Measurements from ENCODE around the gene SNAP91. TPM values are rescaled to one million over a fixed set of nuclear protein-coding genes. Genes with fewer than 3 reads are reported as not detected.

SNAP91 gene
- total RNA-seq, 1 experiment from 2014 or later, result not detected

GRCh38 chr6:83505356-83505755 lies 203.5 kb downstream of the SNAP91 start:
- intact Hi-C loops (cut with micrococcal nuclease; ENCODE audit: unreplicated experiment), result no loop called here
- Mint-ChIP-seq H3K36me3 (ENCODE audit: insufficient read depth, unreplicated experiment) (no peaks in the 10 kb centered on the region), H3K4me1 (ENCODE audit: low read depth, unreplicated experiment) (peaks cover 10% of the 10 kb centered on the region), H3K4me3 (ENCODE audit: unreplicated experiment) (no peak overlapping the region), H3K27ac (ENCODE audit: unreplicated experiment) (no peak overlapping the region), H3K27me3 (ENCODE audit: insufficient read depth, unreplicated experiment) (no peaks in the 10 kb centered on the region), H3K9me3 (ENCODE audit: unreplicated experiment) (no peaks in the 10 kb centered on the region)
- TF ChIP-seq, protein P1, sequence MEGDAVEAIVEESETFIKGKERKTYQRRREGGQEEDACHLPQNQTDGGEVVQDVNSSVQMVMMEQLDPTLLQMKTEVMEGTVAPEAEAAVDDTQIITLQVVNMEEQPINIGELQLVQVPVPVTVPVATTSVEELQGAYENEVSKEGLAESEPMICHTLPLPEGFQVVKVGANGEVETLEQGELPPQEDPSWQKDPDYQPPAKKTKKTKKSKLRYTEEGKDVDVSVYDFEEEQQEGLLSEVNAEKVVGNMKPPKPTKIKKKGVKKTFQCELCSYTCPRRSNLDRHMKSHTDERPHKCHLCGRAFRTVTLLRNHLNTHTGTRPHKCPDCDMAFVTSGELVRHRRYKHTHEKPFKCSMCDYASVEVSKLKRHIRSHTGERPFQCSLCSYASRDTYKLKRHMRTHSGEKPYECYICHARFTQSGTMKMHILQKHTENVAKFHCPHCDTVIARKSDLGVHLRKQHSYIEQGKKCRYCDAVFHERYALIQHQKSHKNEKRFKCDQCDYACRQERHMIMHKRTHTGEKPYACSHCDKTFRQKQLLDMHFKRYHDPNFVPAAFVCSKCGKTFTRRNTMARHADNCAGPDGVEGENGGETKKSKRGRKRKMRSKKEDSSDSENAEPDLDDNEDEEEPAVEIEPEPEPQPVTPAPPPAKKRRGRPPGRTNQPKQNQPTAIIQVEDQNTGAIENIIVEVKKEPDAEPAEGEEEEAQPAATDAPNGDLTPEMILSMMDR (IDR thresholded peaks at IDR 0.05; ENCODE audit: insufficient read depth in 1 of 2, low read depth in 1 of 2, low read length in 1 of 2, severe bottlenecking in 1 of 2, unreplicated experiment in 1 of 2), result no peak
- no peaks in the 10 kb centered on the region for H3K9me3 ChIP-seq
- no TSS peak for BruUV-seq (replicated peaks)
- POLR2A ChIA-PET, result no interaction called here
- CTCF ChIA-PET, result no interaction called here
- no peaks in the 10 kb centered on the region for H3K36me3 ChIP-seq (ENCODE audit: control insufficient read depth, insufficient read depth, low read length)
- no peaks in the 10 kb centered on the region for H3K4me1 ChIP-seq
- H3K4me3 ChIP-seq (ENCODE audit: low read depth, low read length), result no peak overlapping the region
- DNase-seq, result no peak
- no peaks in the 10 kb centered on the region for H3K27me3 ChIP-seq (replicated peaks; ENCODE audit: control insufficient read depth, insufficient read depth, low read length)

Other genes with a start within 250 kb of the SNAP91 start
- 72.0 and 85.0 TPM in 2 replicates for gene PRSS35, start 196.6 kb downstream of the SNAP91 start, total RNA-seq (2022)
- not detected in 2 replicates for gene RIPPLY2, start 144.3 kb upstream of the SNAP91 start, total RNA-seq (2022)
- 23.2 and 23.7 TPM in 2 replicates for gene CYB5R4, start 150.6 kb upstream of the SNAP91 start, total RNA-seq (2022)